ENCODE results near the gene NELL1.

- TF ChIP-seq POLR2A (IDR thresholded peaks at IDR 0.05; ENCODE audit: low read depth, low read length) (no peak), SPI1 (IDR thresholded peaks at IDR 0.05; ENCODE audit: low read depth, low read length) (no peak), POU2F2 (IDR thresholded peaks at IDR 0.05; ENCODE audit: low read depth, low read length) (no peak), TAF1 (IDR thresholded peaks at IDR 0.05; ENCODE audit: low read depth, low read length) (no peak), POLR2AphosphoS5 (IDR thresholded peaks at IDR 0.05; ENCODE audit: low read depth, low read length) (no peak), PAX5 (IDR thresholded peaks at IDR 0.05; ENCODE audit: insufficient read depth, low read length, severe bottlenecking) (no peak)
Observed at GRCh38 chr11:20661445-20661844, 7.9 kb upstream of the NELL1 start.
